Endothelial cell of umbilical vein (primary cell): ENCODE data around the gene CFLAR. TPM values are rescaled to one million over a fixed set of nuclear protein-coding genes. Genes with fewer than 3 reads are reported as not detected.

ENCODE experiments used
- BruUV-seq: library from RNA; stranded (reverse); fragments of 400-500 nt; replicated peaks from 2 replicates; lab custom pipeline; 2021; lab: Mats Ljungman, UMichigan
- CTCF ChIA-PET: fragments of 300-600, 350-600 bp; sonication (Branson Sonifier 250); formaldehyde crosslinking; loops from one replicate; lab custom pipeline; 2021; ENCODE audit warnings: antibody characterized with exemption, inconsistent platforms; lab: Charles Lee
- POLR2A ChIA-PET: fragments of 300-600, 350-600 bp; sonication (Branson Sonifier 250); formaldehyde crosslinking; loops from one replicate; lab custom pipeline; 2021; ENCODE audit warnings: antibody characterized with exemption, inconsistent platforms; lab: Charles Lee
- DNase-seq: peaks from one replicate; pipeline ENCODE4 v3.0.0-alpha.2; 2011; ENCODE audit warnings: low read depth, low spot score
- FAIRE-seq: peaks from 2 replicates; lab custom pipeline; 2011; peaks lifted over from hg19 to GRCh38; lab: Jason Lieb, UNC
- H2AFZ ChIP-seq: 2 replicates; pipeline ENCODE4 v1.6.0; 2012; ENCODE audit warnings: low read depth, low read length, control low read depth, inconsistent platforms
- H3K27ac ChIP-seq: 2 replicates; pipeline ENCODE4 v1.5.1; 2011; ENCODE audit warnings: low read depth, mild to moderate bottlenecking, control low read depth, low read length, moderate library complexity; ENCODE audit not compliant: insufficient read depth
- H3K27me3 ChIP-seq, 2 experiments: 2 replicates each; pipeline versions ENCODE4 v1.6.0 to v1.6.1; 2011; ENCODE audit warnings: low read length in 2 of 2, mixed read lengths in 1 of 2; ENCODE audit not compliant: control insufficient read depth in 2 of 2, insufficient read depth in 2 of 2
- H3K36me3 ChIP-seq, 2 experiments: 2 replicates in 1 of 2; 3 replicates in 1 of 2; pipeline ENCODE4 v1.5.1; 2011; ENCODE audit warnings: low read length in 2 of 2, mild to moderate bottlenecking in 1 of 2, moderate library complexity in 1 of 2; ENCODE audit not compliant: control insufficient read depth in 2 of 2, insufficient read depth in 2 of 2; ENCODE audit errors: extremely low read depth in 1 of 2
- H3K4me1 ChIP-seq: 3 replicates; pipeline ENCODE4 v1.5.1; 2011; ENCODE audit warnings: mild to moderate bottlenecking, low read length; ENCODE audit not compliant: control insufficient read depth, insufficient read depth; ENCODE audit errors: extremely low read depth
- H3K4me2 ChIP-seq: 2 replicates; pipeline ENCODE4 v1.6.1; 2011; ENCODE audit warnings: low read length, control low read depth, mixed read lengths; ENCODE audit not compliant: insufficient read depth
- H3K4me3 ChIP-seq, 3 experiments: fragments of 200-600 bp in 1 of 3; sonication (generic), shearing (Covaris generic) in 1 of 3; replicated peaks in 1 of 3; 2 replicates each; pipeline ENCODE4 v1.5.1; 2011 to 2016; ENCODE audit warnings: control low read depth in 3 of 3, low read length in 3 of 3, mild to moderate bottlenecking in 2 of 3, inconsistent platforms in 1 of 3, low read depth in 1 of 3, moderate library complexity in 1 of 3; ENCODE audit not compliant: insufficient read depth in 1 of 3
- H3K79me2 ChIP-seq: 2 replicates; pipeline ENCODE4 v1.6.0; 2012; ENCODE audit warnings: low read length, inconsistent platforms; ENCODE audit not compliant: control insufficient read depth, insufficient read depth
- H3K9ac ChIP-seq: replicated peaks from 2 replicates; pipeline ENCODE3; 2011; ENCODE audit warnings: low read length, control low read depth; ENCODE audit not compliant: insufficient read depth; ENCODE audit errors: extremely low read depth
- H3K9me1 ChIP-seq: replicated peaks from 3 replicates; pipeline ENCODE4 v1.6.0; 2011; ENCODE audit warnings: mild to moderate bottlenecking, low read length; ENCODE audit not compliant: control insufficient read depth, insufficient read depth; ENCODE audit errors: extremely low read depth
- H3K9me3 ChIP-seq: replicated peaks from 2 replicates; pipeline ENCODE4 v1.5.1; 2012; ENCODE audit warnings: low read length, inconsistent platforms; ENCODE audit not compliant: control insufficient read depth, insufficient read depth
- H4K20me1 ChIP-seq: replicated peaks from 2 replicates; pipeline ENCODE3; 2011; ENCODE audit warnings: mild to moderate bottlenecking, low read length; ENCODE audit not compliant: control insufficient read depth, insufficient read depth; ENCODE audit errors: extremely low read depth
- CTCF ChIP-seq, 2 donors: IDR thresholded peaks; 1 replicate in 1 of 2; 2 replicates in 1 of 2; pipeline ENCODE4 v1.5.1; 2011; ENCODE audit warnings: low read length in 2 of 2, mild to moderate bottlenecking in 2 of 2, moderate library complexity in 2 of 2, control low read depth in 1 of 2, inconsistent platforms in 1 of 2, low read depth in 1 of 2; ENCODE audit not compliant: insufficient read depth in 1 of 2; ENCODE audit errors: extremely low read depth in 1 of 2
- EZH2 ChIP-seq: IDR thresholded peaks from 2 replicates; pipeline ENCODE4 v1.6.1; 2012; ENCODE audit warnings: borderline replicate concordance, low read depth, mild to moderate bottlenecking, moderate library complexity, low read length, inconsistent platforms; ENCODE audit not compliant: severe bottlenecking
- FOS ChIP-seq: IDR thresholded peaks from 2 replicates; pipeline ENCODE4 v1.6.1; 2011; ENCODE audit warnings: mild to moderate bottlenecking, low read length, moderate library complexity, borderline replicate concordance; ENCODE audit not compliant: insufficient read depth
- GATA2 ChIP-seq: IDR thresholded peaks from 2 replicates; pipeline ENCODE4 v1.7.0; 2011; ENCODE audit warnings: low read depth, mild to moderate bottlenecking, moderate library complexity, mixed read lengths, low read length; ENCODE audit not compliant: insufficient read length, insufficient read depth
- JUN ChIP-seq: IDR thresholded peaks from 2 replicates; pipeline ENCODE4 v1.6.1; 2011; ENCODE audit warnings: borderline replicate concordance, low read depth; ENCODE audit not compliant: insufficient read length, insufficient read depth
- MAX ChIP-seq: IDR thresholded peaks from 2 replicates; pipeline ENCODE4 v1.6.1; 2011; ENCODE audit not compliant: insufficient read depth, insufficient read length
- MYC ChIP-seq: IDR thresholded peaks from one replicate; pipeline ENCODE4 v1.6.1; 2011; ENCODE audit warnings: mild to moderate bottlenecking, low read depth, low read length
- POLR2A ChIP-seq: IDR thresholded peaks from 2 replicates; pipeline ENCODE4 v1.6.1; 2012; ENCODE audit warnings: low read depth, mild to moderate bottlenecking, control low read depth, low read length
- POLR2AphosphoS5 ChIP-seq: IDR thresholded peaks from 2 replicates; pipeline ENCODE4 v1.6.1; 2012; ENCODE audit warnings: low read depth, mild to moderate bottlenecking, control low read depth, low read length, moderate library complexity; ENCODE audit not compliant: insufficient read depth
- dilution Hi-C: fragments of 300-500 bp; cut with MboI; formaldehyde crosslinking; loops from one replicate; pipeline ENCODE4 v1.15.0; 2019; ENCODE audit warnings: low sequenced_read_pairs; ENCODE audit not compliant: extremely low pct_ligation_motif_present
- intact Hi-C: fragments of 100-400 bp; cut with micrococcal nuclease; formaldehyde crosslinking; loops from one replicate; pipeline ENCODE4 v1.10.0; 2022
- polyA plus RNA-seq, 4 experiments: library from polyadenylated mRNA; depleted of rRNA in 3 of 4; stranded (reverse) in 3 of 4; unstranded in 1 of 4; fragments of >200 nt; gene quantifications; 2 replicates each; pipeline versions ENCODE4 v1.2.1 to v1.2.3, GENCODE V29; 2011 to 2012; ENCODE audit warnings: missing spikeins in 1 of 4
- total RNA-seq: library from RNA; stranded (reverse); gene quantifications from 2 replicates; pipeline ENCODE4 v1.2.3, GENCODE V29; 2021

The CFLAR gene
- total and polyA plus RNA-seq, 2 donors (not counting 3 experiments of a cell fraction or from before 2014, with no cell fraction given), result 104 to 260 TPM

GRCh38 chr2:201188449-201188848 lies 72.5 kb downstream of the CFLAR start:
- TF ChIP-seq EZH2, result no peak
- TF ChIP-seq POLR2A, result no peak
- no peak for TF ChIP-seq JUN
- TF ChIP-seq MYC, result no peak
- TF ChIP-seq CTCF (IDR thresholded peaks at IDR 0.05; ENCODE audit: extremely low read depth in 1 of 2, insufficient read depth in 1 of 2, low read depth in 1 of 2, low read length in 2 of 2), result no peak
- TF ChIP-seq FOS, result no peak
- TF ChIP-seq MAX, result no peak
- no peak for TF ChIP-seq GATA2
- no peak for TF ChIP-seq POLR2AphosphoS5

More at GRCh38 chr2:201188449-201188848, 72.5 kb downstream of the CFLAR start:
- Histone ChIP-seq H3K4me1 (peaks cover 50% of the 10 kb centered on the region), H3K9me1 (no peaks in the 10 kb centered on the region), H3K9me3 (no peaks in the 10 kb centered on the region), H3K4me3 (no peak overlapping the region), H2AFZ (no peak overlapping the region), H3K27ac (no peak overlapping the region), H3K36me3 (peaks cover 6 to 13% of the 10 kb centered on the region in 2 experiments), H3K4me2 (no peak overlapping the region), H3K27me3 (no peaks in the 10 kb centered on the region), H3K79me2 (peaks cover 22% of the 10 kb centered on the region), H4K20me1 (no peaks in the 10 kb centered on the region), H3K9ac (no peak overlapping the region)
- ChIA-PET POLR2A (interaction anchor here (0.7 kb wide), 1 partner anchor 44 kb away, joined by 3 read pairs; no protein-coding TSS in a partner anchor), CTCF (interaction anchor here (2.5 kb wide), 1 partner anchor 44 kb away, joined by 10 read pairs; no protein-coding TSS in a partner anchor)
- DNase-seq (no peak), FAIRE-seq (no peak)
- intact Hi-C loops, result no loop called here
- BruUV-seq, result no TSS peak
- dilution Hi-C loops, result loop anchor here (25.0 kb wide), 1 partner anchor 276 kb away; no protein-coding TSS in a partner anchor
